ENCODE measurements around the gene SLC38A9.
"Not testable (repeated sequence)": the region's sequence is repeated elsewhere in the genome, so short reads cannot be mapped to it uniquely, and the experiment has no call there.

Gene SLC38A9

DNA sequence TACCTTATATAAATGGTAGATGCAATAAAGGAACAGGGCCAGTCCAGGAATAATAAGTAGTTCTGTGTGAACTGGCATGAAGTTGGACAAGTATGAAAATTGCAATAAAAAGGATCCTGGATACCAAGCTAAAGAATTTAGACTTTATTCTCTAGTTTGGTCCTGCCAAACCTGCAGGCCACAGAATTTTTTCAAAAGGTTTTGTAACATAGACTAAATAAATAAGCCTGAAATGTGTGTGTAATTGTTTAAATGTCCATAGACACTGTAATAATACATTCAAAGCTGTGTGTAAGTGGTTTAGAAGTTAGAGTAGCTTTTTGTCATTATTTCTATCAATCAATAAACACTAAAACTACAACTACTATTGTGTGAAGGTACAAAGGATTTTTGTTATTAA lies 101.6 kb downstream of the SLC38A9 start:
- no peak for DNase-seq (ENCODE audit: low spot score)

GRCh38 chr5:55609413-55609812 lies 102.7 kb downstream of the SLC38A9 start:
- DNase-seq (ENCODE audit: low spot score) = no peak

- DNase-seq (ENCODE audit: low spot score) = no peak
Measured at GRCh38 chr5:55608595-55609349, 103.4 kb downstream of the SLC38A9 start.

GRCh38 chr5:55607309-55607708 lies 104.8 kb downstream of the SLC38A9 start:
- DNase-seq (ENCODE audit: low spot score) = not testable (repeated sequence)

GRCh38 chr5:55604611-55605067 lies 107.5 kb downstream of the SLC38A9 start:
- DNase-seq (ENCODE audit: low spot score) = no peak

DNA sequence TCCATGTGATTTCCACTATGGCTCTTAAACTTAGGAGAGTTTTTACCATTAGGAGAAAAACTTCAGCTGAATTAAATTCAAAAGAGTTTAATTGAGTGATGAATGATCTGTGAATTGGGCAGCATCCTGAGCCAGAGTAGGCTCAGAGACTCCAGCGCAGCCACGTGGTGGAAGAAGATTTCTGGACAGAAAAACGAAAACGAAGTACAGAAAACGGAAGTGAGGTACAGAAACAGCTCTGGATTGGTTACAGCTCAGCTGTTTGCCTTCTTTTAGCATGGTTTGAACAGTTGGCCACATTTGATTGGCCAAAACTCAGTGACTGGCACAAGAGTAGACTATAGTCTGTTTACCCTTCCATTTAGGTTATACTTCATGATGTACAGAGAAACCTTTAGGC lies 108.2 kb downstream of the SLC38A9 start:
- DNase-seq (ENCODE audit: low spot score) = no peak

DNA sequence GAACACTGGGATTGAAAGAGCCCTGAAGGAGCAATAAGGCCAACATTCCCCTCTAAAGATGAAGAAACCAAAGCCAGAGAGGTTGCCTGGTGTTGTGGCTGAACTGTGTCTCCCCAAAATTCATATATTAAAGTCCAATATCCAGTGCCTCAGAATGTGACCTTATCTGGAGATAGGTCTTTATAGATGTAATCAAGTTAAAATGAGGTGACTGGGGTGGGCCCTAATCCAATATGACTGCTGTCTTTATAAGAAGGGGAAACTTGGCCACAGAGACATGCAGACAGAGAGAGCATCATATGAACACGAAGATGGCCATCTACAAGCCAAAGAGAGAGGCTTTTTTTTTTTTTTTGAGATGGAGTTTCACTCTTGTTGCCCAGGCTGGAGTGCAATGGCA lies 110.5 kb downstream of the SLC38A9 start:
- DNase-seq (ENCODE audit: low spot score) = no peak

DNA sequence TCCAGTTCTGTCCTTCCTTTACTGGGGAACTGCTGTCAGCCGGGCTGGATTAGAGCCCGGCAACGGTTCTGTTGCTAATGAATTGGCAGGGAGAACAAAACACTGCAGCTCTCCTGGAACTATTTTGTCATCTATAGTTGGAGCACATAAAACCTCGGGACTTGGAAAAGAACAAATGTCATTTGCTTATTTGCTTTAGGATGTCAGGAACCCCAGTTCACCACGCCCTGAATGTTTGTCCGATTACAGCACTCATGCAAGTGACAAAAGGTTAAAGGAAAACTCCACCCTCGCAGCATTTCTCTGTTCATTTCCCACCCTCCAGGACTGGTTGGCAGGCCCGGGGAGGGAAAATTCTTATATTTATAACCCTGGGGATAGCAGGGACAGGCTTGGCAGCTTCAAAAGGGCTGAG lies 110.9 kb downstream of the SLC38A9 start:
- peak; percentile 85 for DNase-seq (ENCODE audit: low spot score)

DNA sequence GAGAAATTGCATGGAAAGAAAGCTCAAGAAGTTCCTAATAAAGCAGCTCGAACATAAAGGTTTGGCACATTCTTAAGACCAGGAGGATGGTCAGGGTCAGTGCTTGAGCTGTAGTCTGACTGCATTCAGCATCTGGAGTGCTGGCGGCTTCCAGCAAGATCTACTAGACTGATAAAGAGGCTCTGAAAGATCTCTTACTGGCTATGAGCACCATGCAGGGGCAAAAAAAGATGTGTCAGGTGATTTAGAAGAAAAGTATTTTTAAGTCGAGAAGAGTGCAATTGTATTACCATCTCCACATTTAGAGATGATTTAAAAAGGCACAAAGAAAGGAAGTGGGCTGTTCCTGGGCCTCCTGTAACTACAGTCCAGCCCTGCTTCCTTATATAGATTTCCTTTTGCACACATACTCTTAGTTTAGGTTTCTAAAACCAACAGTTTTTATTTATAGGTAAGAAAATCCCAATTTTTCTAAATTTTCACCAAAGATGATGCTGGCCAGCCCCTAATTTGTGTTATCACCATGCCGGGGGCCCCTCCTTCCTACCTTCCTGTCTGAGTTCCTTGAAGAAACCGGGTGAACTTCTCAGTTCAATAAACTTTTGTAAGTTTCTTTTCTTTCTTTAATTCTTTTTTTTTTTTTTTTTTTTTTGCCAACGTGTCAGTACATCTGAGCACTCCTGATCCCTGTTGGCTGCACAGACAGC lies 111.5 kb downstream of the SLC38A9 start:
- no peak for DNase-seq (ENCODE audit: low spot score)

DNA sequence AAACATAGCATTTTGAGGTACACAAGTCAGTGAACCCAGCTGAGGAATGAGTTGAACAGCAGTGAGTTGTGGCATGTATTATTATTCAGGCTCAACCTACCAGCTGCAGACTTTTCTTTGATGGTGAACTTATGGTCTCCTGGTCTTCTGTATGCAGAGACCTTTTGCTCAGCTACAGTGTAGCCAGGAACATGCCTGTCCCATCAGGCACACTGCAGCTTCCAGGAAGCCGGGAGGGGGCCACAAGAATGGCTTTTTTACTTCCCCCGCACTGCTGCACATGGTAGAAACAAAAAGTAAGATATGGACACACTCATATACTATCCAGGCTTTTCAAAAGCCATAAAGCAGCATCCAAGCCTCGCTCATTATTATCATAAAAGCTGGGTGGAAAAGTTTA lies 112.0 kb downstream of the SLC38A9 start:
- no peak for DNase-seq (ENCODE audit: low spot score)

- DNase-seq (ENCODE audit: low spot score) = no peak
Measured at GRCh38 chr5:55599148-55600050, 112.7 kb downstream of the SLC38A9 start.

GRCh38 chr5:55597014-55597981 lies 114.8 kb downstream of the SLC38A9 start:
- DNase-seq (ENCODE audit: low spot score) = no peak

DNA sequence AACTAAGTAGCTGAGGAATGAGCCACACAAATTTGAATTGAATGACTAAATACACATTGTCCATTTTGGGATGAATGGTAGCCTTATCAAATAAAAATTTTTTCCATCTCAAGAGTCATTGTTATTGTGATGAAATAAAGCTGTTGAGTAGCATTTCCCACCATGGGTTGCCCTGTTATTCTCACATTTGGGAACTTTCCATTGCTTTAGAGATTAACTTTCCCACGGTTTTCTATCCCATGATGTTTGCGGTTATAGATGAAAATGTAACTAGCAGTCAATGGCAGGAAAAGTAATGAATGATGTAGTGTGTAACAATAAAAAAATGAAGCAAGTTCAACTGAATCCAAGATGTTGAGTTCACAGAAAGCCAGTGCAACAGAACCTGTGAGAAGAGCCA lies 117.5 kb downstream of the SLC38A9 start:
- DNase-seq (ENCODE audit: low spot score) = no peak

DNA sequence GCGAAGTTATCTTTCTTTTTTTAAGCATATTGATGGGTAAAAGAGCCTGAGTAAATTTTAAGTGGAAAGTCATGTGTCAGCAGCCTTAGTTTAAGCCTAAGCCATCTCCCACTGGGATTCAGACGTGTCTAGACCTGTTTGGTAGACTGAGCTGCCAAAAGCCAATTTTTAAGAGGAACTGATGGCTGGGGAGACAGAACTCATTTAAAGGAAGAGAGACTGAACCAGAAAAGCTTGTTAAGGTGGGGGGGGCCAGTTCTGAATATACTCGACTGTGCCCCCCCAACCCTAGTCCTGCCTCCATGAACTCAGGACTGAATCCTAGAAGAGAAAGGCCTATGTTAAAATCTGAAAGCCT lies 119.0 kb downstream of the SLC38A9 start:
- DNase-seq (ENCODE audit: low spot score) = no peak

DNA sequence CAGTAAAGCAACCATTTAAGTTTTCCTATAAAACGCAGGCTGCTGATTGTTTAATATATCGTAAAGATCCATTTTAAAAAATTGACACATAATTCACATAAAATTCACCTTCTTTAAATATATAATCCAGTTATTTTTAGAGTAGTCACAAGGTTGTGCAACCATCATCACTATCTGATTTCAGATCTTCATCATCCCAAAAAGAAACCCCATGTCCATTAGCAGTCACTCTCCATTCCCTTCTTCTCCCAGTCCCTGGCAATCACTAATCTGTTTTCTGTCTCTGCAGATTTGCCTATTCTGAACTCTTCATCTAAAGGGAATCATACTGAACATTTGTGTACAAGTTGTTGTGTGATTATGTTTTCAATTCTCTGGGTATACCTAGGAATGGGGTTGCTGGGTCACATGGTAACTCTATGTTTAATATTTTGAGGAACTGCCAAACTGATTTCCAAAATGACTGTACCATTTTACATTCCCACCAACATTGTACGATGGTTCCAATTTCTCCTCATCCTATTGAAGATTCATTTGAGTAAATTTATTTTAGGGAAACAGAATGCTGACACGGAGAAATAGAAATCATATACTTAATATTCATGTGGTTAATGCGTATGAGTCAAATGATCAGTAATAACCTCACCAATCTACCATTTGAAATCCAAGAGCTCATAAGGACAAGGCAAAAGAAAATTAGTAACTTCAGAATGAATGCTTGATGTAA lies 119.6 kb downstream of the SLC38A9 start:
- no peak for DNase-seq (ENCODE audit: low spot score)

- DNase-seq (ENCODE audit: low spot score) = no peak
Measured at GRCh38 chr5:55591686-55592085, 120.4 kb downstream of the SLC38A9 start.

DNA sequence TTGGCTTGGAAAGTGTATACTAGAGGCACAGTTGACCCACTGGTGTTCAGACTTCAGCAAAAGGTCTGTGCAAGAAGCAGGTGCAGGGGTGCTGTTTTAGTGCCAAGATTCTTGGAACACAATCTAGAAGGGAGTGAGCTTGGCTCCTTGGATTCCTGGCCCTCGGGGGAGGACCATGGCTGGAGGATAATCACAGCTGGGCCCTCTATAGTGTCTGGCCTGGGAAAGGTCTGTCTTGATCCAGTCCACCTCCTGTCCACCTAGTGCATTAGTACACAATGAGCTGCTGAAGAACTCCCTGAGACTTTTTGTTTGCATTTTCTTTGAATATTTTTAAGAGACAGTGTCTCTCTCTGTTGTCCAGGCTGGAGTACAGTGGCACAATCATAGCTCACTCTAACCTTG lies 126.9 kb downstream of the SLC38A9 start:
- DNase-seq (ENCODE audit: low spot score) = no peak

DNA sequence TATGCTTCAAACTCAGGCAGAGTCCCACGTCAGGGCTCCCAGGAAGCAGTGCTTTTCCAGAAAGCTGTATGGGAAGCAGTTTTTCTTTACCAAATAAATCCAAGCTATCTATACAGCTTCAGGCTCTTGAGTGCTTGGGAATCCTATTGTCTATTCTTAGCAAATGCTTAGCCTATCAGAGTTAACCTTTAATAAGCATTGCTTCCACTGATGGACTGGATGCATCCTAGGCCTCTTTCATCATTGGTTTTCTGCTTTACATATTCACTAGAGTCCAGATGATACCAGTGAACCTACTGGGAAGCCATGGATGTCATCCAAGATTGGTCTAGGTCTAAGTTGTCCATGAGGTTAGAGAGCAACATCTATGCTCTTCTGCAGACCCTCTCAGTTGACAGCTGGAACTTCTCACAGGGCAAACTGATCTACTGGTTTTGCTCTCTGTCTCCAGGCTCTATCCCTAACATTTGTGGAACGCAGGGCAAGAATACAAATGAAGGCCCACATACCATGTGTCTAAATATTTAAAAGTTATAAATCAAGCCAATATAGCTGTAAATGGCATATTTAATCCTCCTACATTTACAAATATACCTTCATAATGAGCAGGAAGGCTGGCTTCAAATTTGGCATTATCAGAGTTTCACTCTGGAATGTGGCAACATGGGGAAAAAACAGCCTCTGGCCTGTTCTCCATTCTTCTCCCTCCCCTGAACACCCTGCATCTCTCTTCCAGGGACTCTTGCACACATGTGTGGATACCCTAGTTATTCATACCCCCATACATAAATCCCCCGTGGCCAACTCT lies 127.5 kb downstream of the SLC38A9 start:
- no peak for DNase-seq (ENCODE audit: low spot score)

DNA sequence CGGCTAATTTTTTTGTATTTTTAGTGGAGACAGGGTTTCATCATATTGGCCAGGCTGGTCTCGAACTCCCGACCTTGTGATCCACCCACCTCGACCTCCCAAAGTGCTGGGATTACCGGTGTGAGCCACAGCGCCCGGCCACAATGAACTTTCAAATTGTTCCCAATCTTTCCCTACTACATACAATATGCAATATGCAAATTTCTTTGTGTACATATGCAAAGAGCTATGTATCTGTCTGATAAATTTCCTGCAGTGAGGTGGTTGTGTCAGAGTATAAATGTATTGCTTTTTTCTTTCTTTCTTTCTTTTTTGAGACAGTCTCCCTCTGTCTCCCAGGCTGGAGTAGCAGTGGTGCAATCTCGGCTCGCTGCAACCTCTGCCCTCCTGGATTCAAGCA lies 128.5 kb downstream of the SLC38A9 start:
- DNase-seq (ENCODE audit: low spot score) = no peak

- DNase-seq (ENCODE audit: low spot score) = no peak
Measured at GRCh38 chr5:55582256-55582655, 129.9 kb downstream of the SLC38A9 start.
